Measurements from ENCODE around the gene PCBP4. TPM values are rescaled to one million over a fixed set of nuclear protein-coding genes. Genes with fewer than 3 reads are reported as not detected.
"Not testable (repeated sequence)": the region's sequence is repeated elsewhere in the genome, so short reads cannot be mapped to it uniquely, and the experiment has no call there.

Gene PCBP4
- total and polyA plus RNA-seq, 12 donors: 10.7 to 234 (median 35.7) TPM

DNA sequence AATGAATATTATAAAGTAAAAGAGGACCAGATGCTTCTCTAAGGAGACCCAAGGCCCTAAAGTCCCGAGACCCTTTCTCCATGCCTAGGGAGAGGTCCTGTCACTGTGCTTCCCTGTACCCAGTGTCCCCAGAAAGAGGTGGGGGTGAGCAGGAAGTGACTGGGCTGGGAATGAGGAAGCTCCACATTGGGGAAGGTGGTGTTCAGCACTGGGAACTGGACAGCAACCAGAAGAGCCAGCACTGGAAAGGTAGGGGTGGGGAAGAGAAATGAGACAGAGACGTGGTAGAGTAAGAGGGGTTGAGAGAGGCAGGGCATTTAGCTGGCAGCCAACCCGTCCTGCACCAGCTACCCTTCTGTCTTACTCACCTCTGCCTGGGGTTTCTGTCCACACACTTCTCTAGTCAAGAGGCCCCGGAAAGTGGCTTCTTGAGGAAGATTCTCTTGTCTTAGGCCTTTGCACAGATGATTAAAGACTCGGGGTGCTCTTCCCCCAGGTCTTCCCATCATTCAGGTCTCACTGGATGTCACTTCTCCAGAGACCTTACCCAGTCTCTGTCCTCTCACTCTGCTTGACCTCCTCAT, 37.7 kb downstream of the PCBP4 start:
- intact Hi-C loops (cut with DNase I): no loop called here
- H3K9me3 ChIP-seq (replicated peaks in 1 of 3): no peaks in the 10 kb centered on the region
- H3K27me3 ChIP-seq: no peaks in the 10 kb centered on the region
- no peak overlapping the region for H3K4me3 ChIP-seq
- 63 to 70% (median 66%) methylated on average over 5 of the region's 5 CpGs for WGBS, 4 donors
- H3K27ac ChIP-seq: no peak overlapping the region
- DNase-seq: no peak
- TF ChIP-seq, protein P1, sequence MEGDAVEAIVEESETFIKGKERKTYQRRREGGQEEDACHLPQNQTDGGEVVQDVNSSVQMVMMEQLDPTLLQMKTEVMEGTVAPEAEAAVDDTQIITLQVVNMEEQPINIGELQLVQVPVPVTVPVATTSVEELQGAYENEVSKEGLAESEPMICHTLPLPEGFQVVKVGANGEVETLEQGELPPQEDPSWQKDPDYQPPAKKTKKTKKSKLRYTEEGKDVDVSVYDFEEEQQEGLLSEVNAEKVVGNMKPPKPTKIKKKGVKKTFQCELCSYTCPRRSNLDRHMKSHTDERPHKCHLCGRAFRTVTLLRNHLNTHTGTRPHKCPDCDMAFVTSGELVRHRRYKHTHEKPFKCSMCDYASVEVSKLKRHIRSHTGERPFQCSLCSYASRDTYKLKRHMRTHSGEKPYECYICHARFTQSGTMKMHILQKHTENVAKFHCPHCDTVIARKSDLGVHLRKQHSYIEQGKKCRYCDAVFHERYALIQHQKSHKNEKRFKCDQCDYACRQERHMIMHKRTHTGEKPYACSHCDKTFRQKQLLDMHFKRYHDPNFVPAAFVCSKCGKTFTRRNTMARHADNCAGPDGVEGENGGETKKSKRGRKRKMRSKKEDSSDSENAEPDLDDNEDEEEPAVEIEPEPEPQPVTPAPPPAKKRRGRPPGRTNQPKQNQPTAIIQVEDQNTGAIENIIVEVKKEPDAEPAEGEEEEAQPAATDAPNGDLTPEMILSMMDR (IDR thresholded peaks at IDR 0.05): no peak
- peaks cover 0 to 19% of the 10 kb centered on the region in 2 donors for H3K36me3 ChIP-seq (replicated peaks in 1 of 2)
- H3K4me1 ChIP-seq (replicated peaks in 1 of 2): no peaks in the 10 kb centered on the region

- DNase-seq; H3K4me1 ChIP-seq (replicated peaks in 1 of 2); H3K9me3 ChIP-seq (replicated peaks in 1 of 3); intact Hi-C loops (cut with DNase I); H3K27ac ChIP-seq; H3K27me3 ChIP-seq; H3K4me3 ChIP-seq: not testable (repeated sequence)
- WGBS, 4 donors: 76 to 85% (median 81%) methylated on average over 3 of the region's 3 CpGs
- H3K36me3 ChIP-seq (replicated peaks in 1 of 2): peaks cover 0 to 13% of the 10 kb centered on the region in 2 donors
Observed at GRCh38 chr3:51928981-51929380, 38.3 kb downstream of the PCBP4 start.

DNA sequence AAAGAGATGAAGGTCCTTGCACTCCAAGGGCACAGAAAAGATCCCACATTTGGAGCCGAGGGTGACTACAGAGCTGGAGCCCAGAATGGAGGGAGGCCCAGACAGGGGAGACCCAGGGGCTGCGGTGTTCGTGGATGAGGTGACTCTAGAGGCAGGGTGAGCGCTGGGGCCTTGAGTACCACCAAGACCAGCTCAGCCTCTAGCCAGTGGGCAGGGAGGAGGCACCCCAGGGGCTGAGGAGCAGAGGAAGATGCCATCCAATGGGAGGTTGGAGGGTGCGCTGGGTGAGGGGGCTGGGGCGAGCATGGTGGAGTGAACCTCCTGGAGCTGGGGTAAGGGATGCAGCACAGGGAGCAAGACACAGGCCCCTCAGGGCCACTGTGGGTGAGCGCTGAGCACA, 38.8 kb downstream of the PCBP4 start:
- no peaks in the 10 kb centered on the region for H3K4me1 ChIP-seq (replicated peaks in 1 of 2)
- intact Hi-C loops (cut with DNase I): no loop called here
- H3K27me3 ChIP-seq: no peaks in the 10 kb centered on the region
- TF ChIP-seq POLR2A (IDR thresholded peaks at IDR 0.05): no peak
- TF ChIP-seq, protein P1 (IDR thresholded peaks at IDR 0.05): no peak
- peaks cover 0 to 8% of the 10 kb centered on the region in 2 donors for H3K36me3 ChIP-seq (replicated peaks in 1 of 2)
- H3K27ac ChIP-seq: no peak overlapping the region
- no peaks in the 10 kb centered on the region for H3K9me3 ChIP-seq (replicated peaks in 1 of 3)
- no peak for DNase-seq
- 81 to 93% (median 89%) methylated on average over 6 to 7 of the region's 7 CpGs for WGBS, 4 donors
- H3K4me3 ChIP-seq: no peak overlapping the region

GRCh38 chr3:51927061-51927977, 39.9 kb downstream of the PCBP4 start:
- H3K27me3 ChIP-seq: no peaks in the 10 kb centered on the region
- no peak overlapping the region for H3K27ac ChIP-seq
- no peaks in the 10 kb centered on the region for H3K9me3 ChIP-seq (replicated peaks in 1 of 3)
- intact Hi-C loops (cut with DNase I): no loop called here
- H3K4me1 ChIP-seq (replicated peaks in 1 of 2): no peaks in the 10 kb centered on the region
- no peaks in the 10 kb centered on the region for H3K36me3 ChIP-seq (replicated peaks in 1 of 2)
- H3K4me3 ChIP-seq: no peak overlapping the region
- no peak for TF ChIP-seq POLR2A (IDR thresholded peaks at IDR 0.05)
- TF ChIP-seq, protein P1 (IDR thresholded peaks at IDR 0.05): no peak
- no peak for DNase-seq
- 85 to 97% (median 91%) methylated on average over 5 of the region's 5 CpGs for WGBS, 4 donors

Data from adrenal gland (tissue), 12 donors.